Measurements from ENCODE around the gene F8. TPM values are rescaled to one million over a fixed set of nuclear protein-coding genes. Genes with fewer than 3 reads are reported as not detected.

The F8 gene
- total RNA-seq, 4 donors from 2014 or later, result 1.2 to 7.4 (median 4.3) TPM

DNA sequence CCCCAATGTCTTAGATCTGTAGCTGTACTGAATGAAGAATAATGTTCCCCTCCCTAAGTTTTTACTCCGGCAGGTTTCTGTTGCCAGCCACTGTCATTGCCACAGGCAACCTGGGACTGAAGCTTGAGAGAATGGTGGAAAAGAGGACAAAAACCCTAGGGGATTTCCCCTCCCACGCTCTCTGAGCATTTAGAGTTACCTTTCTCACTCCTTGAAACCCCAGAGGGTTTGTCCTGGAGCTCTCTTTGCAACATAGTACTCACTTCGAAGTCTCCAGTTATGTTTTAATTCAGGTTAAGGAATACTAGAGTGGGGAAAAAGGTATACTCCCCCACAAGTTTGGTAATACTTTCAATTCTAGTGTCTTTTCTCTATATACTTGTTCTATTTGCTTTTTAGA is 31.5 kb downstream of the F8 start:
- Histone ChIP-seq H3K4me1 (no peaks in the 10 kb centered on the region), H3K4me3 (no peak overlapping the region), H3K27me3 (no peaks in the 10 kb centered on the region), H3K27ac (no peak overlapping the region), H3K36me3 (no peaks in the 10 kb centered on the region), H3K9me3 (no peaks in the 10 kb centered on the region)
- no peak for DNase-seq
- whole genome bisulfite sequencing, 2 donors, result 39 to 46% methylated on average over 3 of the region's 3 CpGs
- TF ChIP-seq, protein P1, sequence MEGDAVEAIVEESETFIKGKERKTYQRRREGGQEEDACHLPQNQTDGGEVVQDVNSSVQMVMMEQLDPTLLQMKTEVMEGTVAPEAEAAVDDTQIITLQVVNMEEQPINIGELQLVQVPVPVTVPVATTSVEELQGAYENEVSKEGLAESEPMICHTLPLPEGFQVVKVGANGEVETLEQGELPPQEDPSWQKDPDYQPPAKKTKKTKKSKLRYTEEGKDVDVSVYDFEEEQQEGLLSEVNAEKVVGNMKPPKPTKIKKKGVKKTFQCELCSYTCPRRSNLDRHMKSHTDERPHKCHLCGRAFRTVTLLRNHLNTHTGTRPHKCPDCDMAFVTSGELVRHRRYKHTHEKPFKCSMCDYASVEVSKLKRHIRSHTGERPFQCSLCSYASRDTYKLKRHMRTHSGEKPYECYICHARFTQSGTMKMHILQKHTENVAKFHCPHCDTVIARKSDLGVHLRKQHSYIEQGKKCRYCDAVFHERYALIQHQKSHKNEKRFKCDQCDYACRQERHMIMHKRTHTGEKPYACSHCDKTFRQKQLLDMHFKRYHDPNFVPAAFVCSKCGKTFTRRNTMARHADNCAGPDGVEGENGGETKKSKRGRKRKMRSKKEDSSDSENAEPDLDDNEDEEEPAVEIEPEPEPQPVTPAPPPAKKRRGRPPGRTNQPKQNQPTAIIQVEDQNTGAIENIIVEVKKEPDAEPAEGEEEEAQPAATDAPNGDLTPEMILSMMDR (IDR thresholded peaks at IDR 0.05), result no peak
- no peak for TF ChIP-seq POLR2A (IDR thresholded peaks at IDR 0.05)
- intact Hi-C loops (cut with DNase I), result no loop called here

DNA sequence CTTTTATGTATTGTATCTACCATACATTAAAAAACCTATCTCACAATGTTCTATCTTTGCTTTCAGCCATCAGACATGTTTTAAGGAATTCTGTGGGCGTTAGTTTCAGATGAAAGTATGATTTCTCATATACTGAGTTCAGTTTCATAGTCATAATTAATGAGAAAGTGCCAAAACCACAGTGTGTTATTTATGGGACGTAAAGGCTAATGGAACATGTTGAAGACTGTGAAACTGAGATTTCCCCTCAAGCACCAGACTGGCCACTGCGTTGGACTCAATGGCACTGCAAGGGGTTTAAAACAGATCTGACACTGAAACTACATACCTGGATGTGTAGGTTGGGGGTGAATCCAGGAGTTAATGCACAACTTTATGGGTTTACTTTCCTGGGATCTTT is 32.0 kb downstream of the F8 start:
- TF ChIP-seq POLR2A (IDR thresholded peaks at IDR 0.05), result no peak
- TF ChIP-seq, protein P1 (IDR thresholded peaks at IDR 0.05), result no peak
- WGBS, 2 donors, result 51 to 88% methylated on average over 3 of the region's 3 CpGs
- no peaks in the 10 kb centered on the region for H3K27me3 ChIP-seq
- no peak overlapping the region for H3K27ac ChIP-seq
- no peaks in the 10 kb centered on the region for H3K36me3 ChIP-seq
- no peaks in the 10 kb centered on the region for H3K9me3 ChIP-seq
- DNase-seq, result no peak
- H3K4me1 ChIP-seq, result no peaks in the 10 kb centered on the region
- H3K4me3 ChIP-seq, result no peak overlapping the region
- intact Hi-C loops (cut with DNase I), result no loop called here

DNA sequence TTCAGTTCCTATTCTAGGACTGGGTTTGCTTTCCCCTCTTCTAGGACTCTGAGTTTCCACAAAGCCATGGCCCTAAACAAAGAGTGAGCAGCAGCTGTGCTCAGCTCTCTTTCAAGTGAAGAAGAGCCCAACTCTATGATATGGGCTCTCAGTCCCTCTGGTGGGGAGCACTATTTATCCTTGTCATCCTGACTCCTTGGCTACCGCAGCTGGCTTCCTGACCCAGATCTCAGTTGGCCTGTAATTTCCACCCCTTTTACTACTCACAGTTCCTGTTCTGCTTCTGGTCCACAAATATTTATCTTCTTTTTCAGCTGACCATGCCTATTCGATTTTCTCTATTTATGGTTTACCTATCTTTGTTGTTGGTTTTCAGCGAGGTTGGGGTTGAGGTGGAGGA is 33.8 kb downstream of the F8 start:
- intact Hi-C loops (cut with DNase I), result no loop called here
- Histone ChIP-seq H3K27me3 (no peaks in the 10 kb centered on the region), H3K27ac (no peak overlapping the region), H3K9me3 (no peaks in the 10 kb centered on the region), H3K36me3 (no peaks in the 10 kb centered on the region), H3K4me1 (no peaks in the 10 kb centered on the region), H3K4me3 (no peak overlapping the region)
- no peak for DNase-seq
- 61 to 82% methylated on average over 3 of the region's 3 CpGs for WGBS, 2 donors
- TF ChIP-seq POLR2A (IDR thresholded peaks at IDR 0.05), result no peak
- TF ChIP-seq, protein P1 (IDR thresholded peaks at IDR 0.05), result no peak

DNA sequence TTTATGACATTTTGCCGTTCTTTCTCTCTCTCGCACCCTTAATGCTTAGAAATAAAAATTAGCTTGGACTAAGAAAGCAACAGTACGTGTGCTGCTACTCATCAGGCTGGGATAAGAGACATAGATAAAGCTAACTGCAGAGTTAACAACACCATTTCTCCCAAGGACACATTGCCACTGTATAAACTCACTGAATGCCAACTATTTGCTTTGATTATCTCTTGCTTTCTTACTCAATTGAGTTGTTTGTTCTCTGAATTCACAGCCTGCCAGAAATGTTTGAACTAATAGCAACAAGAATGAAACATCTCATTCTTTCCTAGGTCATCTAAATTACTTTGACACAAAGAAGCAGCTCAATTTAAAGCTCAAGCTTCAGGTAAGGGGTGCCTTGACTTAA is 34.6 kb downstream of the F8 start:
- no peak overlapping the region for H3K4me3 ChIP-seq
- H3K27ac ChIP-seq, result no peak overlapping the region
- H3K27me3 ChIP-seq, result no peaks in the 10 kb centered on the region
- no peaks in the 10 kb centered on the region for H3K36me3 ChIP-seq
- TF ChIP-seq, protein P1 (IDR thresholded peaks at IDR 0.05), result no peak
- no peaks in the 10 kb centered on the region for H3K9me3 ChIP-seq
- WGBS, 2 donors, result 80 to 84% methylated on average over 3 of the region's 3 CpGs
- DNase-seq, result no peak
- no peaks in the 10 kb centered on the region for H3K4me1 ChIP-seq
- intact Hi-C loops (cut with DNase I), result no loop called here

DNA sequence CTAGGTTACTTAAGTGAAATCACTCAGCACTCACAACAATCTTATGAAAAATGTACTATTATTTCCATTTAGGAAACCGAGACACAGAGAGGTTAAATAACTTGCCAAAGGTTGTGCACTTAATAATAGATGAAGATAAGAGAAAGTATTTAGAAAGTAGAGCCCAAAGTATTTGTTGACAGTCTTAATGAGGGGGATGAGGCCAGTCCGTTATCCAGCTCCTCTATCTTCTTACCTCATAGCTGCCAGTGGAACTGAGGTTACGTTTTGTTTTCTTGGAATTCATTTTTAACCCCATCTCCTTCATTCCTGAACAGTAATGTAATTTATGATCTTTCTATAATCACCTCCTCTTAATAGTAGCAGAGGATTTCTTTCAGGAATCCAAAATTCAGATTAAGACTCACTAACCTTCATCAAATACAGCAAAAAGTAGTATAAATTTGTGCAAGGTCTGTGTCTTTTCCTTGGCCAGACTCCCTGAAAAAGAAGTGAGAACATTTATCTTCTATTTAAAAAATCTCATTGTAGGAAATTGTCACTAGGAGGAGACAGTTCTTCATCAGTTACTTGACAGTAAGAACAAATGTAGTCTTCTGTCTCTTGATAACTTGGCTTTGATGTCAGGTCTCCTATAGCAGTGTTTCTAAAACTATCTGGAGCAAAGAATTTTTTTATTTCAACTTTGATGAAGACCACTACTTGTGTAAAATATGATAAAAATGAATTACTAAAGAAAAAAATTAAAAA is 35.5 kb downstream of the F8 start:
- TF ChIP-seq, protein P1 (IDR thresholded peaks at IDR 0.05), result no peak
- no peak for TF ChIP-seq POLR2A (IDR thresholded peaks at IDR 0.05)
- WGBS, 2 donors, result 54 to 62% methylated on average over 3 of the region's 3 CpGs

More for the DNA sequence above, 35.5 kb downstream of the F8 start:
- intact Hi-C loops (cut with DNase I), result no loop called here
- Histone ChIP-seq H3K36me3 (no peaks in the 10 kb centered on the region), H3K27me3 (no peaks in the 10 kb centered on the region), H3K27ac (no peak overlapping the region), H3K9me3 (no peaks in the 10 kb centered on the region), H3K4me1 (no peaks in the 10 kb centered on the region), H3K4me3 (no peak overlapping the region)
- no peak for DNase-seq
